ENCODE data around the gene ACTN4.

The ACTN4 gene

DNA sequence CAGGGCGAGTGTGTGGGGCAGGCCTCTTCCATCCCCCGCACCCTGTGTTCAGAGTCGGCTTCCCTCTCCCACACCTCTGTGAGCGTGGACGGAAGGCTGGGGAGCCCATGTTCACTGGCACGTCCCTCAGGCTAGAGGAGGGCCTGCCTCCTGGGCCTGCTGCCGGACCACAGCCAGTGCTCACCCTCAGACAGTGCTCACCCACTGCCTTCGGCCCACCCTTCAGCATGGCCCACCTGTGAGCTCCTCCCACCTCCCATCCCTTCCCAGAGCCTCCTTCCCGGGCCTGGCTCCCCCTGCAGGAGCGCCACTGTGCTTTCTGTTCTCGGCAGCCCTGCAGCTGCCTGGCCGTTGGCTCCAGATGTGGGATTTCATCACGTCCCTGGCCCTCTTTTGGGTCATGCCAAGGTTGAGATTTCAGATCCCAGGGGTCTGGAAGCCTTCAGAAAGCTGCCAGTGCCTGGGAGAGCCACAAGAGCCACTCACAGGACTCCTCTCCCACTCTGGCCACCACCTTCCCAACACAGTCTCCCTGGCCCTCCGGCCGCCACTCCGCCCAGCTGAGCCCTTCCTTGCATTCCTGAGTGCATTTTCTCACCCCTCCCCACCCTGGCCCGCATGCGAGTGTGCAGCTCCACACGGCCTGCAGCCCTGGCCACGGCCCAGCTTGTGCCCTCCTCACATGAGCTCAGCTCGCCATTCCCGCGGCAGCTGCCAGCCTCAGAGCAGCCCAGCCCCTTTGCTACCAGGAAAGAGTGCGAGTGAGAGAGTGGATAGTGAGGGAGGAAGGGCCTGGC, 71.5 kb downstream of the ACTN4 start:
- H3K9ac ChIP-seq (ENCODE audit: low read depth, low read length), result no peak overlapping the region
- H3K36me3 ChIP-seq (ENCODE audit: insufficient read depth, low read length), result peaks cover 60% of the 10 kb centered on the region
- no peaks in the 10 kb centered on the region for H3K9me3 ChIP-seq (ENCODE audit: control insufficient read depth, insufficient read depth, low read length)
- no peaks in the 10 kb centered on the region for H3K4me1 ChIP-seq (ENCODE audit: insufficient read depth, low read length)

GRCh38 chr19:38719761-38720558, 72.5 kb downstream of the ACTN4 start:
- Histone ChIP-seq H3K36me3 (ENCODE audit: insufficient read depth, low read length) (peaks cover 56% of the 10 kb centered on the region), H3K4me1 (ENCODE audit: insufficient read depth, low read length) (no peaks in the 10 kb centered on the region), H3K9ac (ENCODE audit: low read depth, low read length) (no peak overlapping the region), H3K9me3 (ENCODE audit: control insufficient read depth, insufficient read depth, low read length) (no peaks in the 10 kb centered on the region)

DNA sequence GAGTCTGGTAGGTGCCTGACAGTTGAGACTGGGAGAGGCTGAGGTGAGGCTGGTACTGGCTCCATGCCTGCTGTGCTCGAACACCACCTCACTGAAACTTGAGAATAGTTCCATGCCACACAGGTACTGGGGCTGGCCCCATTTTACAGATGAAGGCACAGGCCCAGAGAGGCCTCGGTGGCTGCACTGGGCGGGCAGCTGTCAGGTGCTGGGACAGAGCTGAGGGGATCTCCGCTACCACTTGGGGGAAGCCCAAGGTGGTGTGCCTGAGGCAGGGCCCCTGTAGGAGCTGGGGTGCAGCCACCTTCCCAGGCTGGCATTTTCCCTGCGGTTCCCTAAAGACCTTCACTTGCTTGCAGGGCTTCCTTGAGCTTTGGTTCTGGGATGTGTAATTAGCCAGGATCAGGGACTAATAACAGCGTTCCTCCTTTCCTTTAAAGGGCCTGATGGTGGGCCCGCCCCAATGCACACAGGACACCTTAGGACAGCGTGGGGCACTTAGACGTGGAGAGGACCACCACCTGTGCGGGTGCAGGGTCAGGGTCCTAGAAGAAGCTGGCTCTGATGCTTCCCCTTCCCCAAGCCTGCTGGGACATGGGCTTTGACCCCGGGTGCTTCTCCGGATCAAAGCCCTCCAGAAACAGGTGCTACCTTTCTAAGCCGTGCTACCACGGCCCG, 73.2 kb downstream of the ACTN4 start:
- H3K9ac ChIP-seq (ENCODE audit: low read depth, low read length), result no peak overlapping the region
- H3K4me1 ChIP-seq (ENCODE audit: insufficient read depth, low read length), result no peaks in the 10 kb centered on the region
- no peaks in the 10 kb centered on the region for H3K9me3 ChIP-seq (ENCODE audit: control insufficient read depth, insufficient read depth, low read length)
- peaks cover 62% of the 10 kb centered on the region for H3K36me3 ChIP-seq (ENCODE audit: insufficient read depth, low read length)

DNA sequence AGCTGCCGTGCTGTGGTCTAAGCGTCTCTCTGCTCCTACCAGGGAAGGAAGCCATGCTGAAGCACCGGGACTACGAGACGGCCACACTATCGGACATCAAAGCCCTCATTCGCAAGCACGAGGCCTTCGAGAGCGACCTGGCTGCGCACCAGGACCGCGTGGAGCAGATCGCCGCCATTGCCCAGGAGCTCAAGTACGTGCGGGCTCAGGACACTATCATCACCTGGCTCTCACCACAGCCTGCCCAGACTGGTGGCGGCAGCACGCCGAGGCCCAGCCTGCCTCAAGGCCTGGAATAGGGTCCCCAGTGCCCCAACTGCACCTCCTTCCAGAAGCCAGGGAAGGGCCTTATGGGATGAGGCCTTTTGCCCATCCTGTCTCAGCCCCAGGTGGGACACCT, 74.0 kb downstream of the ACTN4 start:
- H3K36me3 ChIP-seq (ENCODE audit: insufficient read depth, low read length), result peaks cover 65% of the 10 kb centered on the region
- no peaks in the 10 kb centered on the region for H3K4me1 ChIP-seq (ENCODE audit: insufficient read depth, low read length)
- no peaks in the 10 kb centered on the region for H3K9me3 ChIP-seq (ENCODE audit: control insufficient read depth, insufficient read depth, low read length)
- no peak overlapping the region for H3K9ac ChIP-seq (ENCODE audit: low read depth, low read length)

GRCh38 chr19:38721979-38722773, 74.7 kb downstream of the ACTN4 start:
- H3K36me3 ChIP-seq (ENCODE audit: insufficient read depth, low read length), result peaks cover 62% of the 10 kb centered on the region
- no peaks in the 10 kb centered on the region for H3K4me1 ChIP-seq (ENCODE audit: insufficient read depth, low read length)
- no peaks in the 10 kb centered on the region for H3K9me3 ChIP-seq (ENCODE audit: control insufficient read depth, insufficient read depth, low read length)
- H3K9ac ChIP-seq (ENCODE audit: low read depth, low read length), result no peak overlapping the region

GRCh38 chr19:38722947-38723605, 75.6 kb downstream of the ACTN4 start:
- peaks cover 65% of the 10 kb centered on the region for H3K36me3 ChIP-seq (ENCODE audit: insufficient read depth, low read length)

DNA sequence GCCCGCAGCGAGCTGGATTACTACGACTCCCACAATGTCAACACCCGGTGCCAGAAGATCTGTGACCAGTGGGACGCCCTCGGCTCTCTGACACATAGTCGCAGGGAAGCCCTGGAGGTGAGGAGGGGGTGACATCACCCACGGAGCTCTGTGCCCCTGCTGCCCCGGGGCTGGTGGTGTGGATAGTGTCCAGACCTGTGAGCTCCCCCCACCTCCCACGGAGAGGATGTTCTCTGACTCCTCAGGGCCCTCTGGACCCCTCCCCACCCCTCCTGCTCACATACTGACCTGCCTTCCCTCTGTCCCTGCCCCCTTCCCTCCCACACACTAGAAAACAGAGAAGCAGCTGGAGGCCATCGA, 76.1 kb downstream of the ACTN4 start:
- no peak overlapping the region for H3K9ac ChIP-seq (ENCODE audit: low read depth, low read length)
- peaks cover 66% of the 10 kb centered on the region for H3K36me3 ChIP-seq (ENCODE audit: insufficient read depth, low read length)
- no peaks in the 10 kb centered on the region for H3K4me1 ChIP-seq (ENCODE audit: insufficient read depth, low read length)
- no peaks in the 10 kb centered on the region for H3K9me3 ChIP-seq (ENCODE audit: control insufficient read depth, insufficient read depth, low read length)

More at GRCh38 chr19:38722947-38723605, 75.6 kb downstream of the ACTN4 start:
- Histone ChIP-seq H3K4me1 (ENCODE audit: insufficient read depth, low read length) (no peaks in the 10 kb centered on the region), H3K9ac (ENCODE audit: low read depth, low read length) (no peak overlapping the region), H3K9me3 (ENCODE audit: control insufficient read depth, insufficient read depth, low read length) (no peaks in the 10 kb centered on the region)

- Histone ChIP-seq H3K4me1 (ENCODE audit: insufficient read depth, low read length) (no peaks in the 10 kb centered on the region), H3K9ac (ENCODE audit: low read depth, low read length) (no peak overlapping the region), H3K36me3 (ENCODE audit: insufficient read depth, low read length) (peaks cover 63% of the 10 kb centered on the region), H3K9me3 (ENCODE audit: control insufficient read depth, insufficient read depth, low read length) (no peaks in the 10 kb centered on the region)
Observed at GRCh38 chr19:38723990-38724854, 76.8 kb downstream of the ACTN4 start.

GRCh38 chr19:38725469-38726283, 78.2 kb downstream of the ACTN4 start:
- H3K9me3 ChIP-seq (ENCODE audit: control insufficient read depth, insufficient read depth, low read length), result no peaks in the 10 kb centered on the region
- H3K9ac ChIP-seq (ENCODE audit: low read depth, low read length), result no peak overlapping the region
- H3K4me1 ChIP-seq (ENCODE audit: insufficient read depth, low read length), result no peaks in the 10 kb centered on the region
- H3K36me3 ChIP-seq (ENCODE audit: insufficient read depth, low read length), result peaks cover 55% of the 10 kb centered on the region

DNA sequence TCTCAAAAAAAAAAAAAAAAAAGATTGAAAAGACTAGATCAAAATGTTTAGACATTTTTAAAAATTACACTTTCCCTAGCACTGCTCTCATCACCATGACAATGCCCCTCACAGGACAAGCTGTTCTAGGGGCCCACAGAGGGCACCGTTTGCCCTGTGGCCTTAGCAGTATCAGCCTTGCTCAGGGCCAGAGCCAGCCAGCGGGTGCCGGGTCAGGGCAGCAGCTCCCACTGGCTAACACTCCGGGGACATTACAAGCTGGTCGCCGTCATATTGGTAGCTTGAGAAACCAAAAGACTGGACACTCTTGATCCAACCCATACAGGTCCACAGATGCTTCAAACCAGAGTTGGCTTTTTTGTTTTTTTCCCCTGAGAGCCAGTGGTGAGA, 78.8 kb downstream of the ACTN4 start:
- Histone ChIP-seq H3K9ac (ENCODE audit: low read depth, low read length) (no peak overlapping the region), H3K36me3 (ENCODE audit: insufficient read depth, low read length) (peaks cover 51% of the 10 kb centered on the region), H3K4me1 (ENCODE audit: insufficient read depth, low read length) (no peaks in the 10 kb centered on the region), H3K9me3 (ENCODE audit: control insufficient read depth, insufficient read depth, low read length) (no peaks in the 10 kb centered on the region)

- H3K9me3 ChIP-seq (ENCODE audit: control insufficient read depth, insufficient read depth, low read length), result no peaks in the 10 kb centered on the region
- no peak overlapping the region for H3K9ac ChIP-seq (ENCODE audit: low read depth, low read length)
- peaks cover 48% of the 10 kb centered on the region for H3K36me3 ChIP-seq (ENCODE audit: insufficient read depth, low read length)
- no peaks in the 10 kb centered on the region for H3K4me1 ChIP-seq (ENCODE audit: insufficient read depth, low read length)
Observed at GRCh38 chr19:38726761-38727301, 79.4 kb downstream of the ACTN4 start.

- Histone ChIP-seq H3K9me3 (ENCODE audit: control insufficient read depth, insufficient read depth, low read length) (no peaks in the 10 kb centered on the region), H3K4me1 (ENCODE audit: insufficient read depth, low read length) (no peaks in the 10 kb centered on the region; the same call in 1 of the 2 replicates), H3K9ac (ENCODE audit: low read depth, low read length) (no peak overlapping the region), H3K36me3 (ENCODE audit: insufficient read depth, low read length) (peaks cover 43% of the 10 kb centered on the region)
Observed at GRCh38 chr19:38727306-38727867, 79.9 kb downstream of the ACTN4 start.

Data from ES-I3 (cell line).